Measurements from ENCODE around the gene SEPTIN5.
"Not testable (repeated sequence)": the region's sequence is repeated elsewhere in the genome, so short reads cannot be mapped to it uniquely, and the experiment has no call there.

SEPTIN5 gene

GRCh38 chr22:19688301-19689290 is 25.7 kb upstream of the SEPTIN5 start:
- no peak for TF ChIP-seq JUND (IDR thresholded peaks at IDR 0.05; ENCODE audit: low read depth)
- in situ Hi-C loops (cut with HindIII; ENCODE audit: low pct_unique_long_range_greater_than_20kb, low sequenced_read_pairs), result no loop called here
- no peak for DNase-seq (ENCODE audit: low read depth in 1 of 2, low spot score in 1 of 2)

DNA sequence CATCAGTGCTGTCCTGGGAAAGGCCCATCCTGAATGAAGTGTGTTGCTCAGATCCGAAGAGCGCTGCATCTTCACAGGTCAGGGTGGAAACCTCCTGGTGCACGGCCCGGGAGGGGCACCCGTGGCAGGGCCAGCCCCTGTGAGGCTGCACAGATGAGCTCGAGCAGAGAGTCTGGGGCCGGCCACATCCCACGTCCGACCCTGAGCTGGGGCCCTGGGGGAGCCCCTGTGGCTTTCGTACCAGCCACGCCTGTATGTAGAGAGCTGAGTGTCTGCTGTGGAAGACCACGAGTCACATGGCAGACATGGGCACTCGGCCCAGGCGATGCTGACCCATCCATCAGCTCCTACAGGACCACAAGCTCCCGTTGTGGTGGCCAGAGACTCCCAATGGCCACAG is 24.9 kb upstream of the SEPTIN5 start:
- TF ChIP-seq JUND (IDR thresholded peaks at IDR 0.05; ENCODE audit: low read depth), result no peak
- no peak for DNase-seq (ENCODE audit: low read depth in 1 of 2, low spot score in 1 of 2)
- in situ Hi-C loops (cut with HindIII; ENCODE audit: low pct_unique_long_range_greater_than_20kb, low sequenced_read_pairs), result no loop called here

DNA sequence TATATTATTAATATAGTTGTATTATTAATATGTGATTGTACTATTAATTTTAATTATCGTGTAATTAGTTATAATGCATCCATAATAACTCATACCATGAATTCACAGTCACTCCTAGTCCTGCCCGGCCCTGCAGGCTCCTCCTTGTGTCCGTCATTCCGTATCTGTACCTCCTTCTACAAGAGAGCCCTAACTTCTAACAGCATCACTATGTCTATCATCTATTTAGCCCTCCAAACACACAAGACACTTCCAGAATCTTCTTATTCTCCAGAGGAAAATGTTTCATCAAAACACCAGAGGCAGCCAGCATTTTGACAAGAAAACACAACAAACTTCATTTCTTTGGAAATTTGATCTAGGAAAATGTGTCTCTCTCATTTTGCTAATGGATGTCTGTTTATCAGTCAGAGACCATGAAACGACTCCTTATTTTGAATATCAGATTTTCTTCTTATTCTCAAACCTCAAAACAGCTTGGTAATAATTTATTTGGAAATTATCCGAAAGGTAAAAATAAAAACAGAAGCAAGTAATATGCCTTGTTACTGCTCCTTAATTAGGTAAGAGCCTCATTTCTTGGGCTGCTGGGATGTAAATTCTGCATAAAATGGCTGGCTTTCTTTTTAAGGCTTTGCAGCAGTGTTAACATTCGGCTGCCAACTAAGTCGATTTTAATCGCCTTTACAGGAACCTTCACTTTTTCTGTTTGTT is 23.1 kb upstream of the SEPTIN5 start:
- no peak for TF ChIP-seq JUND (IDR thresholded peaks at IDR 0.05; ENCODE audit: low read depth)
- in situ Hi-C loops (cut with HindIII; ENCODE audit: low pct_unique_long_range_greater_than_20kb, low sequenced_read_pairs), result no loop called here
- DNase-seq (ENCODE audit: low read depth in 1 of 2, low spot score in 1 of 2), result no peak

DNA sequence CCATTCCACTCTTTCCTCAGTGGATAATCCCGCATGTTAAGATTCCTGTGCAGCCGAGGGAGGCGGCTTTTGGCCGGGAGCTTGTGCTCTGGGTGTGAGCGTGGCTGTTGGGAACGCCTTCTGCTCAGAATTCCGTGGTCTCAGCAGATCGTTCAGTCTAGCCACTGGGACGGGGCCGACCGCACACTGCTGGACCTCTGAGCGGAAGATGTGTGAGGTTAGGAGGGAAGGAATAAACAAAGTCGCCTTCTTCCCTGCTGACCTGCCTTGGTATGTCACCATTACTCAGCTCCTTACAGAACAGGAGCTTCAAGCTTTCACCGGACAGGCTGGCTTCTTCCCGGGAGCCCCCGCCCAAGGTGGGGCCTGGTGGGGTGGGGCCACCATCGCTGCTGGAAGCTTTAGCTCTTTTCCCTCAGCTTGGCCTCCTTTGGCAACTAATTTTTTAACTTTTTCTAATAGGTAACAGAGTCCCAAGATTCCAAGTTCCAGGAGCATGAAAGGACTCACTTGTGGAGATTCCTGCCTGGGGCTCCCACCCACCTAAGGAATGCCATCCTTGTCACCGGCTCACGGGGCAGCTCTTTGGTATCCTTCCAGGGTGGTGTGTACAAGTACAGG is 22.5 kb upstream of the SEPTIN5 start:
- TF ChIP-seq JUND (IDR thresholded peaks at IDR 0.05; ENCODE audit: low read depth), result no peak
- in situ Hi-C loops (cut with HindIII; ENCODE audit: low pct_unique_long_range_greater_than_20kb, low sequenced_read_pairs), result no loop called here
- DNase-seq (ENCODE audit: low read depth in 1 of 2, low spot score in 1 of 2), result peak in 1 of 2 experiments; percentile 71

DNA sequence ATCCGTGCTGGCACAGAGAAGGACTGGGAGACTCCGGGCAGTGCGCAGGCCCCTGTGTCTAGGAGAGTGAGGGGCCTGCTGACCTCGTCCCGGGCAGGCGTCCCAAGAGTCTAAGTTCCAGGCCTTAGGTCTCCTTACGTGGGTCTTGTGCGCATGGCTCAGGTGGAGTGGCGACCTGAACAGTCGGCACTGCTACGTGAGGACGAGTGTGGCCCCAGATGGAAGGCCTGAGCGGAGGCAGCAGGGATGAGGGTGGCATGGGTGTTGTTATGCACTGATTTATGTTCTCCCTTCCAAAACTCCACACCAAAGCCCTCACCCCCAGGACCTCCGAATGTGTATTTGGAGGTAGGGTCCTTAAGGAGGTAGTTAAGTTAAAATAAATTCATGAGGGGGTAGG is 20.7 kb upstream of the SEPTIN5 start:
- no peak for DNase-seq (ENCODE audit: low read depth in 1 of 2, low spot score in 1 of 2)
- no peak for TF ChIP-seq JUND (IDR thresholded peaks at IDR 0.05; ENCODE audit: low read depth)
- in situ Hi-C loops (cut with HindIII; ENCODE audit: low pct_unique_long_range_greater_than_20kb, low sequenced_read_pairs), result no loop called here

DNA sequence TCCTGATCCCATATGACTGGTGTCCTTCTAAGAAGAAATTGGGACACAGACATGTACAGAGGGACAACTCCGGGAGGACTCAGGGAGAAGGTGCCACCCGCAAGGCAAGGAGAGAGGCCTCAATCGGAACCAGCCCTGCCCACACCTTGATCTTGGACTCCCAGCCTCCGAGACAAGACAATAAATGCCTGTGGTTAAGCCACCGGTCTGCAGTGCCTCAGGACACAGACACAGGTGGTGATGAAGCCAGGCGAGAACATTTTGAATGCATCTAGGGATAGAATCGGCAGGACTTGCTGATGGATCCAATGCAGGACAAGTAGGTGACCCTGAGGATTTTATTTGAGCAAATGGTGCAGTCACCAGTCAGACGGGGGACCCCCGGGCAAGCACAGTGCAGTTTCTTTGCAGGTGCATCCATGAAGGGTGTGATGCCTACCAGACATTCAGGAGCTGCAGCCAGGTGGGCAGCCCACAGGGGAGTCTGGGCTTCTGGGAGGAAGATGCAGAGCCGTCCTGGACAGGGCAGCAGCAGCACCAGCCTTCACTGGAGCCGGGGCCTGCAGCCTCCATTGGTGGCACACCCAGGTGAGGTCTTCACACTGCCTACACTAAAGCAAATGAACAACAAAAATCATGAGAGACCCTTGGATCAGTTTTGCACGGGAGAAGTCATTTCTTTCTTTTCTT is 20.2 kb upstream of the SEPTIN5 start:
- peak in 1 of 2 experiments; percentile 64 for DNase-seq (ENCODE audit: low read depth in 1 of 2, low spot score in 1 of 2)
- no peak for TF ChIP-seq JUND (IDR thresholded peaks at IDR 0.05; ENCODE audit: low read depth)
- in situ Hi-C loops (cut with HindIII; ENCODE audit: low pct_unique_long_range_greater_than_20kb, low sequenced_read_pairs), result no loop called here

GRCh38 chr22:19694696-19695095 is 19.6 kb upstream of the SEPTIN5 start:
- in situ Hi-C loops (cut with HindIII; ENCODE audit: low pct_unique_long_range_greater_than_20kb, low sequenced_read_pairs), result no loop called here
- no peak for TF ChIP-seq JUND (IDR thresholded peaks at IDR 0.05; ENCODE audit: low read depth)
- no peak for DNase-seq (ENCODE audit: low read depth in 1 of 2, low spot score in 1 of 2)

- in situ Hi-C loops (cut with HindIII; ENCODE audit: low pct_unique_long_range_greater_than_20kb, low sequenced_read_pairs), result no loop called here
- DNase-seq (ENCODE audit: low read depth in 1 of 2, low spot score in 1 of 2), result no peak
- no peak for TF ChIP-seq JUND (IDR thresholded peaks at IDR 0.05; ENCODE audit: low read depth)
These were observed 17.6 kb upstream of the SEPTIN5 start for GRCh38 chr22:19696504-19697276.

GRCh38 chr22:19697871-19698270 is 16.4 kb upstream of the SEPTIN5 start:
- in situ Hi-C loops (cut with HindIII; ENCODE audit: low pct_unique_long_range_greater_than_20kb, low sequenced_read_pairs); DNase-seq (ENCODE audit: low read depth in 1 of 2, low spot score in 1 of 2): not testable (repeated sequence)

DNA sequence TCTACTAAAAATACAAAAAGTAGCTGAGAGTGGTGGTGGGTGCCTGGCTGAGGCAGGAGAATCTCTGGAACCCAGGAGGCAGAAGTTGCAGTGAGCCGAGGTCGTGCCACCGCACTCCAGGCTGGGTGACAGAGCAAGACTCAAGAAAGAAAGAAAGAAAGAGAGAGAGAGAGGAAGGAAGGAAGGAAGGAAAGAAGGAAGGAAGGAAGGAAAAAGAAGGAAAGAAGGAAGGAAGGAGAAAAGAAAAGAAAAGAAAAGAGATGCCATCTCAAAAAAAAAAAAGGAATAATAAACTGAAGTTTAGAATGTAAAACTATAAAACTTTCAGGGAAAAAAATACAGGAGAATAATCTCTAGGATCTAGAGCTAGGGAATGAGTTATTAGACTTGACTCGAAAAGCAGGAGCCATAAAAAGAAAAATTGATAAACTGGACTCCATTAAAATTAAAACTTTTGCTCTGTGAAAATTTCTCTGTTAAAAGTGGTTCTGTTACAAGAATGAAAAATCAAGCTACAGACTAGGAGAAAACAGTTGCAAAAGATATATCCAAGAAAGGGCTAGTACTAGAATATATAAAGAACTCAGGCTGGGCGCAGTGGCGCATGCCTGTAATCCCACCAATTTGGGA is 13.4 kb upstream of the SEPTIN5 start:
- TF ChIP-seq JUND (IDR thresholded peaks at IDR 0.05; ENCODE audit: low read depth), result no peak
- in situ Hi-C loops (cut with HindIII; ENCODE audit: low pct_unique_long_range_greater_than_20kb, low sequenced_read_pairs), result no loop called here
- no peak for DNase-seq (ENCODE audit: low read depth in 1 of 2, low spot score in 1 of 2)

- no peak for TF ChIP-seq JUND (IDR thresholded peaks at IDR 0.05; ENCODE audit: low read depth)
- in situ Hi-C loops (cut with HindIII; ENCODE audit: low pct_unique_long_range_greater_than_20kb, low sequenced_read_pairs), result no loop called here
- DNase-seq (ENCODE audit: low read depth in 1 of 2, low spot score in 1 of 2), result no peak
These were observed 12.7 kb upstream of the SEPTIN5 start for GRCh38 chr22:19701420-19702145.
